HL-60 (cell line): ENCODE measurements around the gene ARPC5.
A peak's percentile ranks its signal among the peaks of the same experiment; 100 is the strongest.

Experiments
- DNase-seq, 2 experiments: peaks; one replicate each; pipeline ENCODE4 v3.0.0-alpha.2; 2010 to 2020; ENCODE audit warnings: low read depth in 1 of 2, low spot score in 1 of 2
- H3K27ac ChIP-seq: fragments of 250-450 bp; sonication (Bioruptor Pico); replicated peaks from 2 replicates; pipeline ENCODE4 v1.5.1; 2020; ENCODE audit warnings: mild to moderate bottlenecking, moderate library complexity
- H3K27me3 ChIP-seq: fragments of 250-450 bp; sonication (Bioruptor Pico); 2 replicates; pipeline ENCODE4 v1.5.1; 2021; ENCODE audit warnings: mild to moderate bottlenecking, moderate library complexity; ENCODE audit not compliant: insufficient read depth, poor library complexity, severe bottlenecking
- H3K4me3 ChIP-seq: replicated peaks from 2 replicates; pipeline ENCODE4 v1.5.1; 2011; ENCODE audit warnings: mild to moderate bottlenecking, control low read depth, low read length; ENCODE audit not compliant: insufficient read depth
- GABPA ChIP-seq: IDR thresholded peaks from 2 replicates; pipeline ENCODE4 v1.6.1; 2012; ENCODE audit warnings: low read depth
- POLR2AphosphoS5 ChIP-seq: IDR thresholded peaks from 2 replicates; pipeline ENCODE4 v1.6.1; 2012; ENCODE audit warnings: low read depth
- SPI1 ChIP-seq: IDR thresholded peaks from 2 replicates; pipeline ENCODE4 v1.6.1; 2012; ENCODE audit warnings: low read depth, mild to moderate bottlenecking, borderline replicate concordance
- TF ChIP-seq, protein P1 (sequence below): IDR thresholded peaks from one replicate; pipeline ENCODE4 v1.5.1; 2011; ENCODE audit warnings: low read length, control low read depth, inconsistent platforms; ENCODE audit not compliant: insufficient read depth
- TF ChIP-seq, protein P2 (sequence below): IDR thresholded peaks from 2 replicates; pipeline ENCODE4 v1.6.1; 2012; ENCODE audit warnings: low read depth; ENCODE audit not compliant: insufficient replicate concordance

ARPC5 gene

DNA sequence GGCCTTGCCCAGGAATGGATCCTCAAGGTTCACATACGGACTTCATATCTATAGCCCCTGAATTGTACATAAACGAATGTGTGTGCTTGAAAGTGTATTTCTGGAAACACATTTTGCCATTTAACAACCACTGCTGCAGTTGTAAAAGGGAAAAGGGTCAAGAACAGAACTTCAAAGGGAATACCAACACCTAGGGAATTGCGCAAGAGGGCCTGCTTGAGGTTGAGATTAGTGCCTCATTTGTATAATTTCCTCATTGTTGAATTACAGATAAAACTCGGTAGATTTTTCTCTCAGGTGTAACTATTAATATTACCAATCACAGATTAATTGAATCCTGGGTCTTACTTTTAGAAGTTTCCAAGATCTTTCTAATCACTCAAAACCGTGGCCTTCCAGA lies 51.4 kb downstream of the ARPC5 start:
- TF ChIP-seq, protein P1, sequence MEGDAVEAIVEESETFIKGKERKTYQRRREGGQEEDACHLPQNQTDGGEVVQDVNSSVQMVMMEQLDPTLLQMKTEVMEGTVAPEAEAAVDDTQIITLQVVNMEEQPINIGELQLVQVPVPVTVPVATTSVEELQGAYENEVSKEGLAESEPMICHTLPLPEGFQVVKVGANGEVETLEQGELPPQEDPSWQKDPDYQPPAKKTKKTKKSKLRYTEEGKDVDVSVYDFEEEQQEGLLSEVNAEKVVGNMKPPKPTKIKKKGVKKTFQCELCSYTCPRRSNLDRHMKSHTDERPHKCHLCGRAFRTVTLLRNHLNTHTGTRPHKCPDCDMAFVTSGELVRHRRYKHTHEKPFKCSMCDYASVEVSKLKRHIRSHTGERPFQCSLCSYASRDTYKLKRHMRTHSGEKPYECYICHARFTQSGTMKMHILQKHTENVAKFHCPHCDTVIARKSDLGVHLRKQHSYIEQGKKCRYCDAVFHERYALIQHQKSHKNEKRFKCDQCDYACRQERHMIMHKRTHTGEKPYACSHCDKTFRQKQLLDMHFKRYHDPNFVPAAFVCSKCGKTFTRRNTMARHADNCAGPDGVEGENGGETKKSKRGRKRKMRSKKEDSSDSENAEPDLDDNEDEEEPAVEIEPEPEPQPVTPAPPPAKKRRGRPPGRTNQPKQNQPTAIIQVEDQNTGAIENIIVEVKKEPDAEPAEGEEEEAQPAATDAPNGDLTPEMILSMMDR: no peak
- TF ChIP-seq POLR2AphosphoS5 (no peak), SPI1 (no peak), GABPA (no peak)
- TF ChIP-seq, protein P2, sequence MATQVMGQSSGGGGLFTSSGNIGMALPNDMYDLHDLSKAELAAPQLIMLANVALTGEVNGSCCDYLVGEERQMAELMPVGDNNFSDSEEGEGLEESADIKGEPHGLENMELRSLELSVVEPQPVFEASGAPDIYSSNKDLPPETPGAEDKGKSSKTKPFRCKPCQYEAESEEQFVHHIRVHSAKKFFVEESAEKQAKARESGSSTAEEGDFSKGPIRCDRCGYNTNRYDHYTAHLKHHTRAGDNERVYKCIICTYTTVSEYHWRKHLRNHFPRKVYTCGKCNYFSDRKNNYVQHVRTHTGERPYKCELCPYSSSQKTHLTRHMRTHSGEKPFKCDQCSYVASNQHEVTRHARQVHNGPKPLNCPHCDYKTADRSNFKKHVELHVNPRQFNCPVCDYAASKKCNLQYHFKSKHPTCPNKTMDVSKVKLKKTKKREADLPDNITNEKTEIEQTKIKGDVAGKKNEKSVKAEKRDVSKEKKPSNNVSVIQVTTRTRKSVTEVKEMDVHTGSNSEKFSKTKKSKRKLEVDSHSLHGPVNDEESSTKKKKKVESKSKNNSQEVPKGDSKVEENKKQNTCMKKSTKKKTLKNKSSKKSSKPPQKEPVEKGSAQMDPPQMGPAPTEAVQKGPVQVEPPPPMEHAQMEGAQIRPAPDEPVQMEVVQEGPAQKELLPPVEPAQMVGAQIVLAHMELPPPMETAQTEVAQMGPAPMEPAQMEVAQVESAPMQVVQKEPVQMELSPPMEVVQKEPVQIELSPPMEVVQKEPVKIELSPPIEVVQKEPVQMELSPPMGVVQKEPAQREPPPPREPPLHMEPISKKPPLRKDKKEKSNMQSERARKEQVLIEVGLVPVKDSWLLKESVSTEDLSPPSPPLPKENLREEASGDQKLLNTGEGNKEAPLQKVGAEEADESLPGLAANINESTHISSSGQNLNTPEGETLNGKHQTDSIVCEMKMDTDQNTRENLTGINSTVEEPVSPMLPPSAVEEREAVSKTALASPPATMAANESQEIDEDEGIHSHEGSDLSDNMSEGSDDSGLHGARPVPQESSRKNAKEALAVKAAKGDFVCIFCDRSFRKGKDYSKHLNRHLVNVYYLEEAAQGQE: no peak
- no peak overlapping the region for H3K4me3 ChIP-seq
- H3K27ac ChIP-seq: peak overlapping the region; percentile 61
- no peaks in the 10 kb centered on the region for H3K27me3 ChIP-seq
- DNase-seq: no peak

DNA sequence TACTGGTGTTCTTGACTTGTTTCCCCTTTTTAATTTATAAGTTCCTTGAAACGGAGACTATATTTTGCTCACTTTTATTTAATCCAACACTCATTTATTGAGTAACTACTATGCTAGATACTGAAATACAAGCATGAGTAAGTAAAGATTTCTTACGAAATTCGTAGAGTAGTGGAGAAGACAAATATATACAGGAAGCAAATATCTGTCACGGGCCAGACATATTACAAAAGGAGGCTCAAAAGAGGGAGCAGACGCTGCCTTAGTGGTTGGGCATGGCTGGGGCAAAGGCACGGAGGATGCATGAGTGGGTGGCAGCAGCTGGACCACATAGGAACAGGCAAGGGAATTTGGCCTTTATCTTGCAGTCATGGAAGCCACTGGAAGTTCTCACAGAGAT lies 52.1 kb downstream of the ARPC5 start:
- Histone ChIP-seq H3K27ac (peak overlapping the region; percentile 61), H3K27me3 (no peaks in the 10 kb centered on the region), H3K4me3 (no peak overlapping the region)
- 0 out of 2 replicates have a peak, but pooled peaks have one; percentile 22 for TF ChIP-seq POLR2AphosphoS5
- TF ChIP-seq SPI1: no peak
- DNase-seq: peak; percentile 79

DNA sequence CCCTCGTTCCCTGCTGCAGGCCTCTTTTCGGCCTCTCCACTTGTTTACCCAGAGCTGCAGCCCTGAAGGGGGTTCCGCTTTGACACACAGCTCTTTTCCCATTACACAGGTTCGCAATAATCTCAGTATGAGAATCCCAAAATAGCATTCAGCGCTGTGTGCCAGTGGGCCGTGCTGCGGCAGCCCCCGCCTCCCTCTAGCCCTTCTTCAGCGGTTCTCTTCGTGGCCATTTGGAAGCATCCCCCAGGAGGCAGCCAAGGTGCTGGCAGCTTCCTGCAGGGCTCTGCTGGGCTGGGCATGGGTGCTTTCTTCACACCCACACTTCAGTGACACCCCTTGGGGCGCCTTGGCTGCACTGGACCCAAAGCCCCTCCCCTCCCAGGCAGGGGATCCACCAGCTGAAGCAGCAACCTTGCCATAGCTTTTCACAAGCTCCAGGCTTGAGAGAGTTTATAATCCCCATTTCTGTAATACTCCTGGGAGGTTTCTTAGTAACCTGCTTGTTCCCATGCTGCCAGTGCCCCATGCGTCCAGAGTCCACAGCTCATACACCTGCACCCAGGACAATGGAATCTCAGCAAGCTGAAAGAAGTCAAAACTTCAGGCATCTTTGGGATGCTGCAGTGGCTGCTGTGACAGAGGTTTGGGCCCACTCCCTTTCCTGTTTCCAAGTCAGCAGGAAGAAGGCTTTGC lies 53.4 kb downstream of the ARPC5 start:
- no peak overlapping the region for H3K4me3 ChIP-seq
- TF ChIP-seq GABPA (no peak), POLR2AphosphoS5 (no peak), SPI1 (no peak)
- TF ChIP-seq, protein P1: no peak
- TF ChIP-seq, protein P2: no peak
- DNase-seq: no peak
- peak overlapping the region; percentile 61 for H3K27ac ChIP-seq
- no peaks in the 10 kb centered on the region for H3K27me3 ChIP-seq

DNA sequence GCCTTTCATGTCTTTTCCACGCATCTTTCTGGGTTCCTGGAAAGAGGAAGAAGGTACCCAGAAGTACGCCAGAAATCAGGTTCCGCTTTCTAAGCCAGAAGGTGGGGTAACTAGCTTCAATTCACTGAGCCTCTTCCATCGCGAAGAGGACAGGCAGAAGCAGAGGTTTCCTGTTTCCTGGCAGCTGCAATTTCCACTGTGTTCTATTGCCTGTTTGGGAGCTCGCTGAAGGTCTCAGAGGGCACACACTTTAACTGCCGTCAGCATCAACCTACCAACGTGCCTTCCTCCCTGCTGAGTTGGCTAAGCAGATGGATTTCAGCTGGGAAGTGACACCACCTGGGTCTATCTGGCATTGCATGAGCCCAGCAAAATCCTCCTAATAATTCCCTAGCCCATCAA lies 55.3 kb downstream of the ARPC5 start:
- DNase-seq: peak; percentile 91 to 98
- Histone ChIP-seq H3K27ac (peak overlapping the region; percentile 61), H3K4me3 (no peak overlapping the region)

More for the DNA sequence above, 55.3 kb downstream of the ARPC5 start:
- TF ChIP-seq, protein P1: peak; percentile 35
- no peak for TF ChIP-seq GABPA
- peak; percentile 97 for TF ChIP-seq POLR2AphosphoS5
- TF ChIP-seq, protein P2: no peak
- peak; percentile 88; the same call in 1 of the 2 replicates for TF ChIP-seq SPI1
- H3K27me3 ChIP-seq: no peaks in the 10 kb centered on the region
